ENCODE results near the gene TEN1.

The TEN1 gene

DNA sequence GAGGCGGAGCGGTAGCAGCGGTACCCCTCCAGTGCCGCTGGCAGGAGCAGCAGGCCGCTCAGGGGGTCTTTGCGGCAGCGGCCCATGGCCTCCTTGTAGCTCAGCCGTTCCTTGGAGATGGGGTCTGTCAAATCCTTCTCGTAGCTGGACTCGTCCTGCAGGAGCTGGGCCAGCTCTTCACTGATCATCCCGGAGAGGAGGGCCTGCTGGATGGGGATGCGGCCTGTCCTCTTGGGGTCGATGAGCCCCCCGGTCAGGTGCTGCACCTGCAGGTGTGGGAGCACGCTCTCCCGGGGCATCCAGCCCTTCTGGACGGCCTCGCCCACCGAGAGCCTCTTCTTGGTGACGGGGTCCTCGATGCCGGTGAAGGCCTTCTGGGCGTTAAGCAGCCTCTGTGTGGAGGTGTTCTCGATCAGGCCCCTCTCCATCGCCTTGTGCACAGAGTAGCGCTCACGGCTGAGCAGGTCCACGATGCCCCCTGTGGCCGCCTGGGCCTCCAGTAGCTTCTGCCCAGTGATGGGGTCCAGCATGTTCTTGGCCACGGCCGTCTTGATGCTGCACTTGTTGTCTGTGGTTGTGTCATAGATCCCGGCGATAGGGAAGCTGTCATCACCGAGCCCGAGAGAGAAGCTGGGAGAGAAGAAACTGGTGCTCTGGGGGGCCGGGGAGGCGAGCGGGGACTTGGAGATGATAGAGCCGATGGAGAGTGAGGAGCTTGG, 28.2 kb downstream of the TEN1 start:
- no peak for DNase-seq (ENCODE audit: low spot score)

DNA sequence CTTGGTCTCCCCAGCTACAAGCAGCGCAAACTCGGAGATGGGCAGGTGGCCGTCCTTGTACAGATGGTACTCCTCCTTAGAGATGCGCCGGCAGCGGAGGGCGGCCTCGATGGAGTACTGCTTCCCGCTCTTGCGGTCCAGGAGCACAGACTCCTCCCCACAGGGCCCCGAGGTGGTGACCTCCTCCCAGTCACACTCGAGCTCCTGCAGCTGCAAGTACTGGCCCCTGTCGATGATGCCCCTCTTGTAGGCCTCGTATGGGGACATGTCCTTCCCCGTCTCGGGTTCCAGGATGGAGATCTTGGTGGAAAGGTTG, 28.8 kb downstream of the TEN1 start:
- no peak for DNase-seq (ENCODE audit: low spot score)

DNA sequence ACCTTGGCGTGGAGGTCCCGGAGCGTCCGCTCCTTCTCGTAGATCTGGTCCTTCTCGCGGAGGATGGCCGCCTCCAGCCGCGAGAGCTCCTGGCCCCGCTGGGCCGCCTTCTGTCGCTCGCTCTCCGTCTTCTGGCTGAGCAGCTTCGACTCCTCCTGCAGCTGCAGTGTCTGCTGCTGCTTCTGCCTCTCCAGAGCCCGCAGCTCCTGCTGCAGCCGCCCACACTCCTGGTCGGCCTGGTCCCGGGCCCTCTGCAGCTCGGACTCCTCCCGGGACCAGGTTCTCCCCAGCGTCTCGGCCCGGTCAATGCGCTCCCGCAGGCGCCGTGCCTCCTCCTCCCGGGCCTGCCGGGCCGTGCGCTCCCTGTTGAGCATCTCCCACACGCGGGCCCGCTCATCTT, 29.2 kb downstream of the TEN1 start:
- DNase-seq (ENCODE audit: low spot score) = no peak

DNA sequence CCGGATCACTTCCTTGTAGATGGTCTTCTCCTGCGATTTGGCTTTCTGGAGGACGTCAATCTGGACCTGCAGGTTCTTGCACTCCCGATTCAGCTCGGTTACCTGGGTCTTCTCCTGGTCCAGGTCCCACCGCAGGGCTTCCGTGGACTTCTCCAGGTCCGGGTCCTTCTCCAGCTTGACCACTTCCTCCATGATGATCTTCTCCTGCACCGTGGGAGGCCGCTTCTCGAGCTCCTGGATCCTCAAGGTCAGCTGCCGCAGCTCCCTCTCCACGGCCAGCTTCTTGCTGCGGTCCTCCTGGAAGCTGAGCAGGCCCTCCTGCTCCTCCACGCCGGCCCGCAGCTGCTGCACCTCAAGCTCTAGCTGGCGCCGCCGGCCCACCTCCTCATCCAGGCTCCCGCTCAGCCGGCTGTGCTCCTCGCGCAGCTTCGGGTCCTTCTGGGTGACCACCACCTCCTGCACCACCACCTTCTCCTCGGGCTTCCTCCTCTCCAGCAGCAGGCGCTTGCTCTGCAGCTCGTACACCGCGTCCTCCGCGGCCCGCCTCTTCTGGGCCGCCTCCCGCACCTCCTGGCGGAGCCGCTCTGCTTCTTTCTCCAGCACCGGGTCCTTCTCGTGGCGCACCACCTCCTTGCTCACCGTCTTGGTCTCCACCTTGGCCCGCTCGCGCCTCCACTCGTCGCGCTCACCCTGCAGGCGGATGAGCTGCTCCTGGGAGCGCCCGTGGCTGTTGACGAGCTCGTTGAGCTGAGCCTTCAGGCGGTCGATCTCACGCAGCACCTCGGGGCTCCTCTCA, 29.8 kb downstream of the TEN1 start:
- DNase-seq (ENCODE audit: low spot score) = no peak

DNA sequence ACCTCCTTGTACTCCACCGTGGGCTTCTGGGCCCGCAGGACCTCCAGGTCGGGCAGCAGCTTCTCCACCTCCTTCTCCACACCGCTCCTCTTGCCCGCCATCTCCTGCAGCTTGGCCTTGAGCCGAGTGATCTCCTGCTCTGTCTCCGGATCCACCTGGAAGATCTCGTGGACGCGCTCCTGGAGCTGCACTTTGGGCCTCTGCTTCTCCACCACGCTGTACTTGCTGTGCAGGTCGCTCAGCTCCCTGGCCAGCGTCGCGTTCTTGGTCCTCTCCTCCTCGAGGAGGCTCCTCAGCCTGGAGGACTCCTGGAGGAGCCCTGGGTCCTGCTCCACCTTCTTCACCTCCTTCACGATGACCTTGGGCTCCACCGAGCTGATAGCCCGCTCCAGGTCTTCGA, 30.4 kb downstream of the TEN1 start:
- DNase-seq (ENCODE audit: low spot score) = no peak

DNA sequence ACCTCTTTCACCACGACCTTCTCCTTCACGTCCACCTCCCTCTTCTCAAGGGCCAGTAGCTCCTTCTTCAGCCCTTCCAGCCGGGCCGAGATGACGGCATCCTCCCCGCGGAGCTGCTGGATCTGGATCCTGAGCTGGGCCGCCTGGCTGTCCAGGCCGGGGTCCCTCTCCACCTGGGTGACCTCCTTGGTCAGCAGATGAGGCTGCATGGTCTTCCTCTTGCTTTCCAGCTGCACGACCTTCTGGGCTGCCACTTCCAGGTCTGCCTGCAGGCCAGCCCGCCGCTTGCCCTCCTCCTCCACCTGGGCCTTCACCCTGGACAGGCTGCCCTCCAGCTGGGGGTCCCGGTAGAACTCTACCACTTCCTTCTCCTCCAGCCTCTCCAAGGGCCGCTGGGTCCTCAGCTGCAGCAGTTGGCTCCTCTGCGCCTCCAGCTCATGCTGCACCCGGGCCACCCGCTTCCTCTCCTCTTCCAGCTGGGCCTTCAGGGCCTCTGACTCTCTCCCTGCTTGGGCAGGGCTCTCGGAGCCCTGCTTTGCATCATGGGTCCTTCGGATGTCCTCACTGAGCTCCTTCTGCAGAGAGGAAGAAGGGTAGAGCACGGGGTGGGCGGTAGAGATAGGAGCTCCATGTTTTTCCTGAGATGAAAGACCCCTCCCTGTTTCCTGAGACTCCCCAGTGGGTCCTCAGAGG, 31.1 kb downstream of the TEN1 start:
- no peak for DNase-seq (ENCODE audit: low spot score)

DNA sequence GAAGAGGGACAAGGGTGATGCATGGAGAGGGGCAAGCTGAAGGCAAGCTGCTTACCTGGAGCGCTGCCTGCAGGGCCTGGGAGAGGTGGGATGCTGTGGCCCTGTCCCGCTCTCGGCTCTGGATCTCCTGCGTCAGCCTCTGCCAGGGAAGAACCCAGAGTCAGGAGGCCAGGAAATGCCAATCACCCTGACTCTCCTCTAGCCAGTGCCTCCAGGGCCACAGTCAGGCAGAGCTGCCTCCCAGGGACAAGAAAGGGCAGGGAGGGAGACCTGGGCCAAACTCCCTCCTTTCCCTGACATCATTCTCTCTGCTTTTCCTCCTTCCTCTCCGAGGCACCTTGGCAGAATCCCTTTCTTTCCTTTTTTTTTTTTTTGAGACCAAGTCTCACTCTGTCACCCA, 32.9 kb downstream of the TEN1 start:
- DNase-seq (ENCODE audit: low spot score) = no peak

DNA sequence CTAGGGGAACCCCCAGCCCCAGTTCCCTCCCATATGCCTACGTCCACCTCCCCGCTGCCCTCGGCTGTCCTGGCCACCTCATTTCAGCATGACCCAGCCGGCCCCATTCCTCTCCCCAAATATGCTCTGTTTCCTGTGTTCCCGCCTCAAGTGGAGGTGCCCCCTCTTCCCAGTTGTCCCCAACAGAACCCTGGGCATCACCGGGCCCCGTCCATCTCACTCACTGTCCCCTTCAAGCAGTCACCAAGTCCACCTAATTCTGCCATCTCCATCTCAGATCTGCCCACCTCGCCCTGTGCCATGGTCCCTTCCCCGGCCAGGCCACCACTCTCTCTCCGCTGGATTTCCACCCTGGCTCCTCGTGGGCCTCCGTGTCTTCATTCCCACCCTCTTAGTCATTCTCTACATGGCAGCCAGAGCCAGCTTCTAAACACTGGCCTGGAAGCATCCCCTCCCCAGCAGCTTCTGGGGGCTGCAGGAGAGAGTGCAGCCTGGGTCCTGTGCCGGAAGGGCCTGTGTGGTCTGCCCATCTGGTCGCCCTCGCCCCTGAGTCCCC, 34.4 kb downstream of the TEN1 start:
- DNase-seq (ENCODE audit: low spot score) = no peak

DNA sequence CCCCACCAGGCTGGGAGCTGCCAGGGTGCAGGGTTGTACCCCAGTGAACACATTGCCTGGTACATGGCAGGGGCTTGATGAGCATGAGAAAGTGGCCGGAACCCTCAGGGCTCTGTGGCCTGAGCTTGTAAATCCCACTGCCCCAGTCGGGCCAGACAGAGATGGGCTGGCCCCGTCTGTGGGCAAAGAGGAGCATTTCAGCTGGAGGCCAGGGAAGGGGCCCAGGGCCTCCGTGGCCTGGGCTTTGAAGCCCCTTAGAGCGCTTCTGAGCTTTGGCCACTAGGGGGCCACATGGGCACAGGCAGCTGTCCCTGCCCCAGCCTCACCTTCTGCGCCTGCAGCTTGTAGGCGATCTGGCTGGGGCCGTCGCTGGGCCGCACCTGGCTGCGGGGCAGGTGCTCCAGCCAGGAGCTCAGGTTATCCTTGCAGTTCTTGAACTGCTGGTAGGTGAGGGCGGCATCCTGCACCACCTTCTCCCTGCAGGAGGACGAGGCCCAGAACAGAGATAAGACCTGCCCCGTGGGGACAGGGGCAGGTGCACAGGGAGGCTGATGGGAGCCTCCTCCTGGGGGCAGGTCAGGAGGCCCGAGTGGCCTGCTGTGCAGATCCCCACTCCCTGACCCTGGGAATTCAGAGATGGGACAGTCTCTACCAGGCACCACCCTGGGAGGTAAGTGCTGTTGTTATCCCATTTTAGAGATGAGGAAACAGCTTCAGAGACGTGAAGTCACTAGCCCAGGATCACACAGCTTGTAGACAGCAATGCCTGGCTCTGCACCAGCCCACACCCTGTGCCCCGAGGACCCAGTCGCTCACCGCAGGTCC, 35.3 kb downstream of the TEN1 start:
- peak; percentile 78 for DNase-seq (ENCODE audit: low spot score)

DNA sequence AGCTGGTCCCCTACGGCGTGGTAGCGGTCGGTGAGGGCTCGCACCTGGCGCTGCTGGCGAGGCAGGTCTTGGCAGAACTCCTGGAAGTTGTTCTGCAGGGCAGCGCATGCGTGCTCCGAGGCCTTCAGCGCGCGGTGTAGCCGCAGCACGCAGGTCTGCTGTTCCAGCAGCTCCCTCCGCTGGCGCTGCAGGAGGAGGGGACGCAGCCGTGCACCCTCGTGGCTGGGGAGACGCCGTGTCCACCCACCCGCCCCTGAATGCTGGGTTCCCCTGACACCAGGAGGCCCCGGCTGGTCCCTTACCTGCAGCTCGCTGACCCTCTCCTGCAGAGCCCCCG, 35.9 kb downstream of the TEN1 start:
- DNase-seq (ENCODE audit: low spot score) = no peak

DNA sequence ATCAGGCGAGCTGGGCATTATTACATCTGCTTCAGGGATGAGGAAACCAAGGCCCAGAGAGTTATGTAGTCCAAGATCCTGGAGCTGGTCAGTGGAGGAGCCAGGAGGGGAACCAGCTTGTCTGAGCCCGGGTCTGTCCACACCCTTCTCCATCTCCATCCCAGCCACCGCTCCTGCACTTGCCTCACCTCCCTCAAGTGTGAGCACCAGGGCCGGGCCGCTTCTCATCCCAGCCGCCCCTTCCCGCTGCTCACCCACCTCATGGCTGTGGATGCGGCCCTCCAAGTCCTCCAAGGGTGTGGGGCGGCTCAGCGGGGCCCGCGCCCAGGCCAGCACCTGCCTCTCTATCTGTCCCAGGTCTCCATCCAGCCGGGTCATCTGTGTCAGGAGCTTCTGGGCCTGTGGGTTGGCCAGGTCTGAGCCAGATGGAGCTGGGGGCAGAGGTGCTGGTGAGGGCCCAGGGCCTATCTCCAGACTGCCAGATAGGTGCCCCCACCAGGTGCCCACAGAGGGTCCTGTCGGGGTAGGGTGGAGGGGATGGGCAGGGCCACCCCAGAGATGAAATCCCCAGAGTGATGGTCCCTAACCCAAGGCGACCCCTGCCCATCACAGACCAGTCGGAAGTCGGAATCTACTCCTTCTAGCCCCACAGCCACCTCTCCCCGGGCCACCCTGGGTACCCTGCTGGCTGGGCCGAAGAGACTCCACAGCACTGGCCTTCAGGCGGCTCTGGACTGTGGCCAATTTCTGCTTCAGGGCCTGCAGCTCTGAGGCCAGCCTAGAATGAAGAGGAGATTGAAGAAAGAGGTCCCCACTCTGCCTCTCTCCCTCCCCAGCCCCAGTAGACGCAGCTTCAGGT, 38.7 kb downstream of the TEN1 start:
- DNase-seq (ENCODE audit: low spot score) = no peak

DNA sequence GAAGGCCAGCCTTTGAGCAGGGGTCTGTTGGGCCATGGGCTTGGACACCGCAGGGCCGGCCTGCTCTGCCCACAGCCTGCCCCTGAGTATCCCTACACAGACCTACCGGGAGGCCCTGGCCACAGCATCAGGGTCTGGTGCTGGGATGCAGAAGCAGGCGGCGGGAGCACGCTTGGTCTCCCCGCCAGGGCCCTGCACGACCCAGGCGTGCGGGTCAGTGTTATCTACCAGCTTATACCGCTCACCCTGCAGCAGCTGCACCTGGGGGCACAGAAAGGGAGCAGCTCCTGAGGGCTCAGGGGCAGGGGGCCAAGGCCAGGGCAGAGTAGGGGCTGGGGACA, 39.3 kb downstream of the TEN1 start:
- DNase-seq (ENCODE audit: low spot score) = no peak

DNA sequence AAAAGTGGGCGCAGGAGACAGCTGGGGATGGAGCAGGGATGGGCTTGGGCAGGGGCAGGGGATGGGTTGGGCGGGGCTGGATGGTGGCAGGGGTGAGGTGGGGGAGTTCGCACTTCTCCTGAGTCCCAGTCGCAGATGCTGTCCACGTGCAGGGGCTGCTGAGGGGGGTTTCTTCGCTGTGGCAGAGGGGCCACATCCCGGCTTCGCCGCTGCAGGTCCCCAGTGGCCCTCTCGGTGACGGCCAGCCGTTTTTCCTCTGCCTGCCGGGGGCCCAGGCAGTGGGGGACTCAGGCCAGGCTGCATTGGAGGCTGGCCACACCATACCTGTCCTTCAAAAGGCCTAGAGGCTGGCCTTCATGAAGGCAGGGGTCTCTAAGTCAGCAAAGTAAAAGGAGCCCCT, 39.8 kb downstream of the TEN1 start:
- no peak for DNase-seq (ENCODE audit: low spot score)

DNA sequence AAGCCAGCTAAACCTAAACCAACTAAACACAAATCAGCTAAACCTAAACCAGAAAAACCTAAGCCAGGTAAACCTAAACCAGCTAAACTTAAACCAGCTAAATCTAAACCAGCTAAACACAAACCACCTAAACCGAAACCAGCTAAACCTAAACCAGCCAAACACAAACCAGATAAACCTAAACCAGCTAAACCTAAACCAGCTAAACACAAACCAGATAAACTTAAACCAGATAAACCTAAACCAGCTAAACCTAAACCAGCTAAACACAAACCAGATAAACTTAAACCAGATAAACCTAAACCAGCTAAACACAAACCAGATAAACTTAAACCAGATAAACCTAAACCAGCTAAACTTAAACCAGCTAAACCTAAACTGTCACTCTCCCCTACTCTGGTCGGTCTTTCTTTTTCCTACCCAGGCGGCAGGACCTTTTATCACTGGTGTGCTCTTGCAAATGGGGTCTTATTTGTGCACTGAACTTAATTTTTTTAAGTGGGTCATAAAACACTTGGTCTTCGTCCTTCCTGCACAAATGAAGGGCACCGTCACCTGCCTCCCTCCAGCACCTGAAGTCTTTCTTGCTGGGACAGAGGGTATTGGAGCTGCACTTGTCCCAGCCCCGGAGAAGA, 40.9 kb downstream of the TEN1 start:
- DNase-seq (ENCODE audit: low spot score) = no peak

DNA sequence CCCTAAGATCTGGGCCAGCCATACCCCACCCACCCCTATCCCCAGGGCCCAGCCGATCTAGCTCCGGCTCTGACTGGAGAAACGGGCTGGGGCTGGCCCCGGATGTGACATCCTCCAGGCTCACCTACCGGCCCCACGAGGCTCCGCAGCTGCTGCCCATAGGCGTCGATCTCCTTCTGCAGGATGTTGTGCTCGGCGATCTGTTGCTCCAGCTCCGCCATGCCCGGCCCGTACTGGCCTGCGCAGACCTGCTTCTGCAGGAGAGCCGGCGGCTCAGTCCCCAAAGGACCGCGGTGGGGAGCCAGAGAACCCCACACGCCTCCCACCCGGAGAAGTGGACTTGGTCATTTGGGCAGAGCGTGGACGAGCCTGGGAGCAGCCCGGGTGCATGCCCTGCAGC, 43.2 kb downstream of the TEN1 start:
- DNase-seq (ENCODE audit: low spot score) = no peak

DNA sequence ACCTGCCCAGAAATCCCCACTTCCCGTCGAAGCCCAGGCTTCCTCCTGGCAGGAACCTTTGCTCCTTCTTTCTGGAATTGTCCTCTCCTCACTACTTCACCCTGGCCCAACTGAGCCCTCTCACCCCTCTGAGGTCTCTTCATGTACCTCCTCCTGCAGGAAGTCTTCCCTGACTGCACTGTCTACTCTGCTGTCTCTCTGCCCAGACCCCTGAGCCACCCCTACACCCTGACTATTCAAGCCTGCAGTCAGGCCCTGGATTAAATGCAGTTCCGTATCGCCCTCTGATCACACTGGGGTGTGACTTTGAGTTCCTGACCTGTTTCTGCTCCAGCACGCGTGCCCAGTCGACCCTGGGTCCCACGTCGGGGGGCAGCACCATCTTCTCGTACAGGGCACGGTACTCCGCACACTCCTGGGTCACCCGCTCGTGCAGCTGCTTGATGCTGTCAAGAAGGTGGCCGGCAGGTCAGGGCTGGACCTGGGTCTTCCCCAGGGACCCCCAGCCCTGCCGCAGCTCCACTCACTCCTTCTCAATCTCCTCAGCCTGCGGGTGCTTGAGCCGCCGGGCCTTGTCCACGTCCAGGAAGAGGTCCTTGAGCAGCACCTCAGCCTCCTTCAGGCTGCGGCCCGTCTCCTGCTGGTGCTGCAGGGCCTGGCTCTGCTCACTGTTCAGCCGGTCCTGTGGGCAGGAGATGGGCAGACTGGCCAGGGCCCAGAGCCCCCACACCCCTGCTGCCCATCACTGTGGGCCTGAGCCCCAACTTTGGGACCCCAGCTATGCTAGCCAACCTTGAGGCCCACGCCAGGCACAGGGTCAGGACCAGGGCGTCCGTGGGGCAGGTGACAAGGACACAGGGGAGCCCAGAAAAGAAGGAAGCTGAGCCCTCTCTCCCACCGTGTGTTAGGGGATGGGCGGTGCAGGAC, 44.2 kb downstream of the TEN1 start:
- DNase-seq (ENCODE audit: low spot score) = no peak

DNA sequence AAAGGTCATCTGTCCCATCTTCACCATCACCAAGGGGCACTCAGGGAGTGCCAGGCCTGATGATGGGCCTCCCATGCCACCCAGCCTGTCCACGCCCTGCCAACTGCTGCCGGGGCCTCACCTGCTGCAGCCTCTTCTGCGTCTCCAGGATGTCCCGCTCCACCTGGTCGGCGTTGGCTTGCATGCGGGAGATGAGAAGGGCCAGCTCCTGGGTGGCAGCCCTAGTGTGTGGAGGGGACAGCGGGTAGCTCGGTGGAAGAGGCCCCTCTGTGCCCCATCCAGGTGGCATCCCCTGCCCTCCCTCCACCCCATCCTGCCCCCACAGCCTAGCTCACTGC, 44.8 kb downstream of the TEN1 start:
- DNase-seq (ENCODE audit: low spot score) = no peak

DNA sequence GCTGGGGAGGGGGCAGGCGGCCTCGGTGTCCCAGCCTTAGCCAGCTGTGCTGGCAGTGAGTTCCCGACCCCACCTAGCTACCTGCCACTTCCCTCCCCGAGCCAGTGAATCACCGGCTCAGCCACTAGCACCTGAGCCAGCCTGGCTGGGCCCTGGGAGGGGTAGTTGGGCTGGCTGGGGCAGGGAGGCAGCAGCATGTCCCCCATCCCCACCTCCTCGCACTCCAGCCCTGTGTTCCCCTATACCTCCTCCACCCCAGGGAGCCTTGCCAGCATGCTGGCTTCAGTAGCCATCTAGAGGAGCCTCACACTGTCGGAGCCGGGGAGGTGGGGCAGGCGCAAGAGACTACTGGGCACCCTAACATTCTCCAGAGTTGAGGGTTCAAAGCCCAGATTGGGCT, 45.3 kb downstream of the TEN1 start:
- DNase-seq (ENCODE audit: low spot score) = no peak

DNA sequence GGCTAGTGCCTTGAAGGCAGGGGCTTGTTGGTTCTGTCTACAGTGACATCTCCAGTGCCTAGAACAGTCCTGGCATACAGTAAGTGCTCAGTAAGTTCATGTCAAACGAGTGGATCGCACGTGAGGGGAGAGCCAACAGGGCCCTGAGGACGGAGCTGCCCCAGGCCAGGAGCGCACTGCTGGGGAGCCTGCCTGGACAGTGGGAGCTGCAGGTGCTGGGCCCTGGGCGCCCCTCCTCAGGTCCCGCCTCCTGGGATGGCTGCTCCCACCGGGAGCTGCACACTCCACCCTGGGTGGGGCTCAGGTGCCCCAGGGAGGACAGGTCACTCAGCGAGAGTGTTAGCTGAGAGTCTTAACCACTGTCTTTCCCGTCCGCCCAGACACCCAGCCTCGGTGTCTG, 46.3 kb downstream of the TEN1 start:
- no peak for DNase-seq (ENCODE audit: low spot score)

DNA sequence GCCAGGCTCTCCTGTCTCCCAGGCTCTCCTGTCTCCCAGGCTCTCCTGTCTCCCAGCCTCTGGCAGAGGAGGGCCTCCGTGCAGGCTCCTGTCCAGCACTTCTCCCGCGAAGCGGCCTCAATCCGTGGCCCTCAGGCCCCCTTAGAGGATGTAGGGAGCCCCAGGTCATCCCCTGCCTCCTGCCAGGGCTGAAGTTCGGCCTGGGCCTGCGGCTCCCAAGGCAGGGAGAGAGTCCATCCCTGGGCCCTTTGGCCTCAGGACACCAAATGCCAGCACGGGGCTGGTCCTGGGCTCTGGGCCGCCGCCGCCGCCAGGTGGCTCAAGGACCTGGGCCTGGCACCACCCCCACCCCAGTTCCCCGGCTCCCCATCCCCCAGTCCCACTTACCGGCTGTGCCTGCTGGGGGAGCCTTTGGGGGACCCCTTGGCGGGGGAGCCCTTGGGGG, 47.7 kb downstream of the TEN1 start:
- no peak for DNase-seq (ENCODE audit: low spot score)
